GM21423 (cell line): ENCODE results near the gene SF3A1.

Experiments used
- ATAC-seq: cut with Tn5 transposase; IDR thresholded peaks from one replicate; pipeline ENCODE4 v1.9.1; 2021; ENCODE audit warnings: mild to moderate bottlenecking, moderate library complexity; ENCODE audit not compliant: unreplicated experiment

SF3A1 gene

GRCh38 chr22:30289141-30289979 lies 67.3 kb downstream of the SF3A1 start, which contains the start of gene CASTOR1:
TSS of gene CASTOR1 (minus strand) at chr22:30289505. CDS start at chr22:30289497, 8 bp downstream.
- ATAC-seq, result peak; percentile 63

GRCh38 chr22:30288419-30289140 lies 68.1 kb downstream of the SF3A1 start:
- ATAC-seq, result no peak

- no peak for ATAC-seq
These were observed 68.9 kb downstream of the SF3A1 start for GRCh38 chr22:30287648-30288418.

GRCh38 chr22:30286813-30287647 lies 69.7 kb downstream of the SF3A1 start:
- no peak for ATAC-seq

GRCh38 chr22:30286331-30286730 lies 70.4 kb downstream of the SF3A1 start:
- ATAC-seq, result no peak

GRCh38 chr22:30285846-30286200 lies 70.9 kb downstream of the SF3A1 start:
- no peak for ATAC-seq

- ATAC-seq, result no peak
These were observed 71.4 kb downstream of the SF3A1 start for GRCh38 chr22:30285176-30285845.

- no peak for ATAC-seq
These were observed 72.0 kb downstream of the SF3A1 start for GRCh38 chr22:30284666-30285065.

- ATAC-seq, result no peak
These were observed 72.5 kb downstream of the SF3A1 start for GRCh38 chr22:30284172-30284571.

GRCh38 chr22:30283342-30283741 lies 73.4 kb downstream of the SF3A1 start:
- no peak for ATAC-seq

GRCh38 chr22:30282616-30283046 lies 74.1 kb downstream of the SF3A1 start:
- ATAC-seq, result no peak
